ENCODE data around the gene SLCO6A1. TPM values are rescaled to one million over a fixed set of nuclear protein-coding genes. Genes with fewer than 3 reads are reported as not detected.

The SLCO6A1 gene
- total RNA-seq, 1 experiment from 2014 or later: not detected

- POLR2A ChIA-PET (ENCODE audit: unreplicated experiment): no interaction called here
- peak; percentile 16 for ATAC-seq
Observed at GRCh38 chr5:102451082-102451481, 47.7 kb downstream of the SLCO6A1 start.

GRCh38 chr5:102450313-102450990 lies 48.3 kb downstream of the SLCO6A1 start:
- Histone ChIP-seq H3K4me2 (ENCODE audit: low read length) (no peak overlapping the region), H3F3A (ENCODE audit: low read length, unreplicated experiment) (no peaks in the 10 kb centered on the region), H4K20me1 (ENCODE audit: low read length) (no peaks in the 10 kb centered on the region), H3K9me2 (replicated peaks; ENCODE audit: low read length) (no peaks in the 10 kb centered on the region), H3K9ac (ENCODE audit: low read length) (no peak overlapping the region), H2AFZ (ENCODE audit: low read length) (no peak overlapping the region), H3K79me2 (ENCODE audit: low read length) (no peaks in the 10 kb centered on the region), H3K27me3 (ENCODE audit: low read length) (peaks cover 33% of the 10 kb centered on the region), H3K36me3 (ENCODE audit: low read depth, low read length) (no peaks in the 10 kb centered on the region), H3K27ac (ENCODE audit: low read length) (no peak overlapping the region), H3K4me3 (ENCODE audit: low read length) (no peak overlapping the region), H3K9me3 (ENCODE audit: low read length) (no peaks in the 10 kb centered on the region), H3K4me1 (ENCODE audit: insufficient read depth, low read length) (no peaks in the 10 kb centered on the region)
- no TSS peak for BruUV-seq (replicated peaks)
- ChIA-PET CTCF (no interaction called here), POLR2A (ENCODE audit: unreplicated experiment) (no interaction called here)
- TF ChIP-seq EZH2 (IDR thresholded peaks at IDR 0.05; ENCODE audit: low read length, unreplicated experiment): no peak
- TF ChIP-seq CTCF (conservative IDR thresholded peaks at IDR 0.05; ENCODE audit: low read depth, low read length): peak; percentile 80
- TF ChIP-seq EZH2phosphoT487 (IDR thresholded peaks at IDR 0.05; ENCODE audit: borderline replicate concordance, low read length): no peak
- ATAC-seq (peak; percentile 85), DNase-seq (peak; percentile 72)
- intact Hi-C loops (cut with micrococcal nuclease): loop anchor here (5.0 kb wide), 1 partner anchor 57 kb away; no protein-coding TSS in a partner anchor

More at GRCh38 chr5:102451082-102451481, 47.7 kb downstream of the SLCO6A1 start:
- Histone ChIP-seq H2AFZ (ENCODE audit: low read length) (no peak overlapping the region), H3K27me3 (ENCODE audit: low read length) (peaks cover 26% of the 10 kb centered on the region), H3K27ac (ENCODE audit: low read length) (no peak overlapping the region), H3K4me1 (ENCODE audit: insufficient read depth, low read length) (no peaks in the 10 kb centered on the region), H3K4me2 (ENCODE audit: low read length) (no peak overlapping the region), H3K9ac (ENCODE audit: low read length) (no peak overlapping the region), H3K4me3 (ENCODE audit: low read length) (no peak overlapping the region), H3K9me2 (replicated peaks; ENCODE audit: low read length) (no peaks in the 10 kb centered on the region), H3K79me2 (ENCODE audit: low read length) (no peaks in the 10 kb centered on the region), H3K9me3 (ENCODE audit: low read length) (no peaks in the 10 kb centered on the region), H4K20me1 (ENCODE audit: low read length) (no peaks in the 10 kb centered on the region), H3F3A (ENCODE audit: low read length, unreplicated experiment) (no peaks in the 10 kb centered on the region), H3K36me3 (ENCODE audit: low read depth, low read length) (no peaks in the 10 kb centered on the region)
- DNase-seq: no peak
- CTCF ChIA-PET: interaction anchor here (0.7 kb wide), 1 partner anchor 56 kb away, joined by 7 read pairs; no protein-coding TSS in a partner anchor
- BruUV-seq (replicated peaks): no TSS peak
- TF ChIP-seq EZH2 (IDR thresholded peaks at IDR 0.05; ENCODE audit: low read length, unreplicated experiment) (no peak), CTCF (conservative IDR thresholded peaks at IDR 0.05; ENCODE audit: low read depth, low read length) (no peak), EZH2phosphoT487 (IDR thresholded peaks at IDR 0.05; ENCODE audit: borderline replicate concordance, low read length) (no peak)
- intact Hi-C loops (cut with micrococcal nuclease): loop anchor here (5.0 kb wide), 1 partner anchor 56 kb away; no protein-coding TSS in a partner anchor

- intact Hi-C loops (cut with micrococcal nuclease): no loop called here
- Histone ChIP-seq H3K4me3 (ENCODE audit: low read length) (no peak overlapping the region), H3K79me2 (ENCODE audit: low read length) (no peaks in the 10 kb centered on the region), H3K27me3 (ENCODE audit: low read length) (peaks cover 29% of the 10 kb centered on the region; the same call in 1 of the 2 replicates), H3K9me2 (replicated peaks; ENCODE audit: low read length) (no peaks in the 10 kb centered on the region), H3K27ac (ENCODE audit: low read length) (no peak overlapping the region), H3K4me1 (ENCODE audit: insufficient read depth, low read length) (no peaks in the 10 kb centered on the region), H3K9me3 (ENCODE audit: low read length) (no peaks in the 10 kb centered on the region), H3K4me2 (ENCODE audit: low read length) (no peak overlapping the region), H4K20me1 (ENCODE audit: low read length) (no peaks in the 10 kb centered on the region), H3K36me3 (ENCODE audit: low read depth, low read length) (no peaks in the 10 kb centered on the region), H3K9ac (ENCODE audit: low read length) (no peak overlapping the region), H2AFZ (ENCODE audit: low read length) (no peak overlapping the region), H3F3A (ENCODE audit: low read length, unreplicated experiment) (no peaks in the 10 kb centered on the region)
- BruUV-seq (replicated peaks): no TSS peak
- TF ChIP-seq EZH2 (IDR thresholded peaks at IDR 0.05; ENCODE audit: low read length, unreplicated experiment): no peak
- ChIA-PET CTCF (no interaction called here), POLR2A (ENCODE audit: unreplicated experiment) (no interaction called here)
- ATAC-seq (no peak), DNase-seq (no peak)
Observed at GRCh38 chr5:102433473-102433872, 65.3 kb downstream of the SLCO6A1 start.
